ENCODE results near the gene AKAP1. TPM values are rescaled to one million over a fixed set of nuclear protein-coding genes. Genes with fewer than 3 reads are reported as not detected.

The AKAP1 gene
- total and polyA plus RNA-seq, 2 of the 8 experiments (the other 6 are each of a cell fraction or from before 2014, with no cell fraction given): 120 to 156 TPM

DNA sequence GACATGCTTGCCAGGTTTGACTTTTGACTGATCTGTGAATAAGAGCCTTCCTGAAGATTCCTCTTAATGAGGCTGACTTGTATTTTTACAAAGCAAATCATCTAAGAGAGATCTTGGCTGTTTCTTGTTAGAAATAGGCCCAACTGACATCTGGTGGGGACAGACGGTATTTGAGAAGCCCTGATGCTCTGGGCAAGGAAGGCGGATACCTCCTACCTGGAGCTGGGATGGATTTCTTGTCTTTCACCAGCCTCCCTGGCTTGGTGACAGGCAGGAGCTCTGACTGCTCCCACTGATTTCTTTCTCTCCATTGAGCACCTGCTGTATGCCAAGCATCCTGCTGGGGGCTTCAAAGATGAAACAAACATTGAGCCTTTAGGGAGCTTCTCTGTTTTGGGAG lies 40.4 kb downstream of the AKAP1 start:
- no peak overlapping the region for H2BK5ac ChIP-seq (ENCODE audit: low read depth, low read length)
- H4K8ac ChIP-seq (ENCODE audit: extremely low read depth, insufficient read depth, low read length): no peak overlapping the region
- no peaks in the 10 kb centered on the region for H3K9me3 ChIP-seq (ENCODE audit: insufficient read depth in 2 of 2, low read depth in 1 of 2, low read length in 1 of 2)
- no peak overlapping the region for H2BK120ac ChIP-seq (replicated peaks; ENCODE audit: low read depth, low read length)
- no peak overlapping the region for H3K4me3 ChIP-seq (ENCODE audit: extremely low read depth in 1 of 4, insufficient read depth in 2 of 4, low read depth in 3 of 4, low read length in 4 of 4)
- H3K23ac ChIP-seq (ENCODE audit: insufficient read length): no peak overlapping the region
- no peak overlapping the region for H2BK20ac ChIP-seq (ENCODE audit: low read length)
- H2BK15ac ChIP-seq (ENCODE audit: low read length): no peak overlapping the region
- POLR2A ChIA-PET (ENCODE audit: partially characterized antibody): interaction anchor here (0.6 to 1.4 kb wide), 3 partner anchors 10 to 135 kb away, joined by 3 read pairs; no protein-coding TSS in a partner anchor
- no peaks in the 10 kb centered on the region for H3K27me3 ChIP-seq (replicated peaks in 1 of 4; ENCODE audit: control insufficient read depth in 3 of 4, extremely low read depth in 1 of 4, insufficient read depth in 3 of 4, low read length in 3 of 4)
- H3K9ac ChIP-seq (replicated peaks in 1 of 4; ENCODE audit: extremely low read depth in 1 of 4, low read depth in 3 of 4, low read length in 3 of 4): no peak overlapping the region
- no peak overlapping the region for H4K91ac ChIP-seq (replicated peaks; ENCODE audit: insufficient read length, low read length)
- H3K27ac ChIP-seq (ENCODE audit: low read depth, low read length): no peak overlapping the region
- H4K20me1 ChIP-seq (replicated peaks in 1 of 2; ENCODE audit: control insufficient read depth in 1 of 2, insufficient read depth in 2 of 2, low read length in 2 of 2): no peaks in the 10 kb centered on the region
- H3K18ac ChIP-seq (ENCODE audit: extremely low read depth, low read length): no peak overlapping the region
- no peak for DNase-seq (ENCODE audit: low read depth in 1 of 2, low spot score in 2 of 2)
- no peaks in the 10 kb centered on the region for H3K79me1 ChIP-seq (ENCODE audit: low read depth, low read length)
- no peak overlapping the region for H3K4ac ChIP-seq (replicated peaks; ENCODE audit: insufficient read length, low read depth, low read length)
- H2BK12ac ChIP-seq (ENCODE audit: low read depth, low read length): no peak overlapping the region
- CTCF ChIA-PET (ENCODE audit: partially characterized antibody): interaction anchor here (0.9 to 2.0 kb wide), 14 partner anchors 11 to 988 kb away, joined by 3 to 8 read pairs (median 4); no protein-coding TSS in a partner anchor
- H3K14ac ChIP-seq (ENCODE audit: insufficient read length): no peak overlapping the region
- WGBS, 2 experiments (ENCODE audit: extremely low coverage in 1 of 2, insufficient coverage in 1 of 2, insufficient read length in 1 of 2, insufficient replicate concordance in 2 of 2, low coverage in 1 of 2, low lambda C conversion rate in 2 of 2, missing lambda C conversion rate in 1 of 2): 100% methylated on average over 2 of the region's 2 CpGs; no CpG with 5 or more reads in 1 of the 2 experiments
- FAIRE-seq: no peak
- no peaks in the 10 kb centered on the region for H3K23me2 ChIP-seq (ENCODE audit: low read depth, low read length)
- no peak overlapping the region for H2AK5ac ChIP-seq (ENCODE audit: low read depth, low read length)
- H3K79me2 ChIP-seq (ENCODE audit: control insufficient read depth in 1 of 2, insufficient read depth in 2 of 2, low read length in 2 of 2): no peaks in the 10 kb centered on the region
- H3K56ac ChIP-seq (replicated peaks; ENCODE audit: insufficient read length, low read depth, low read length): no peak overlapping the region
- no peaks in the 10 kb centered on the region for H3K4me1 ChIP-seq (replicated peaks in 1 of 4; ENCODE audit: control insufficient read depth in 3 of 4, insufficient read depth in 4 of 4, low read length in 3 of 4)
- H3K4me2 ChIP-seq (ENCODE audit: insufficient read depth in 1 of 2, low read depth in 2 of 2, low read length in 2 of 2): no peak overlapping the region
- no peak overlapping the region for H4K5ac ChIP-seq (ENCODE audit: insufficient read length, low read depth, low read length)
- TF ChIP-seq CHD2 (IDR thresholded peaks at IDR 0.05; ENCODE audit: low read length) (no peak), BRCA1 (IDR thresholded peaks at IDR 0.05; ENCODE audit: low read depth, low read length) (no peak), EP300 (IDR thresholded peaks at IDR 0.05; ENCODE audit: borderline replicate concordance in 1 of 2, low read depth in 2 of 2, low read length in 2 of 2) (no peak), EZH2 (IDR thresholded peaks at IDR 0.05; ENCODE audit: low read depth, low read length, severe bottlenecking) (no peak), TEAD4 (IDR thresholded peaks at IDR 0.05; ENCODE audit: low read depth, low read length) (no peak), TAF1 (IDR thresholded peaks at IDR 0.05; ENCODE audit: low read depth, low read length) (no peak), TCF12 (IDR thresholded peaks at IDR 0.05; ENCODE audit: low read depth, low read length) (no peak)
- TF ChIP-seq, protein P1, sequence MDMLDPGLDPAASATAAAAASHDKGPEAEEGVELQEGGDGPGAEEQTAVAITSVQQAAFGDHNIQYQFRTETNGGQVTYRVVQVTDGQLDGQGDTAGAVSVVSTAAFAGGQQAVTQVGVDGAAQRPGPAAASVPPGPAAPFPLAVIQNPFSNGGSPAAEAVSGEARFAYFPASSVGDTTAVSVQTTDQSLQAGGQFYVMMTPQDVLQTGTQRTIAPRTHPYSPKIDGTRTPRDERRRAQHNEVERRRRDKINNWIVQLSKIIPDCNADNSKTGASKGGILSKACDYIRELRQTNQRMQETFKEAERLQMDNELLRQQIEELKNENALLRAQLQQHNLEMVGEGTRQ (IDR thresholded peaks at IDR 0.05; ENCODE audit: low read length): no peak
- peaks cover 13 to 39% (median 23%) of the 10 kb centered on the region in 4 experiments for H3K36me3 ChIP-seq (ENCODE audit: control insufficient read depth in 2 of 4, insufficient read depth in 4 of 4, low read length in 3 of 4)
- no peak overlapping the region for H2AFZ ChIP-seq (ENCODE audit: low read length)

Measured in H1 (cell line).